Thyroid gland (tissue), 4 donors: ENCODE measurements around the gene PIK3CD.

ENCODE experiments used
- CTCF ChIP-seq, 6 experiments: fragments of 200-600 bp in 3 of 6; fragments of 450-650 bp in 3 of 6; sonication (generic) in 3 of 6; IDR thresholded peaks; one replicate each; pipeline ENCODE4 v1.5.1; 2016 to 2019; ENCODE audit warnings: antibody characterized with exemption in 6 of 6, mild to moderate bottlenecking in 2 of 6, inconsistent platforms in 1 of 6, moderate library complexity in 1 of 6
- POLR2A ChIP-seq, 2 donors: fragments of 450-650 bp; IDR thresholded peaks; one replicate each; pipeline ENCODE4 v1.6.1; 2017; ENCODE audit warnings: antibody characterized with exemption in 2 of 2, mild to moderate bottlenecking in 2 of 2, moderate library complexity in 1 of 2

GRCh38 chr1:9633493-9633892 lies 18.0 kb upstream of the PIK3CD start:
- TF ChIP-seq CTCF (IDR thresholded peaks at IDR 0.05) (no peak), POLR2A (IDR thresholded peaks at IDR 0.05) (no peak)
